GM23248 (cell line): Measurements from ENCODE around the gene TBC1D10A. TPM values are rescaled to one million over a fixed set of nuclear protein-coding genes. Genes with fewer than 3 reads are reported as not detected.

Source experiments
- DNase-seq: peaks from one replicate; pipeline ENCODE4 v3.0.0-alpha.2; 2015
- H2AFZ ChIP-seq: fragments of 200-600 bp; sonication (generic); 2 replicates; pipeline ENCODE4 v1.6.1; 2016; ENCODE audit warnings: antibody characterized with exemption
- H3F3A ChIP-seq: fragments of 200-600 bp; sonication (generic); 2 replicates; pipeline ENCODE4 v1.6.1; 2016; ENCODE audit warnings: mild to moderate bottlenecking, antibody characterized with exemption, mixed run types; ENCODE audit not compliant: insufficient read depth
- H3K27ac ChIP-seq: fragments of 200-600 bp; sonication (generic); 2 replicates; pipeline ENCODE4 v1.5.1; 2016; ENCODE audit warnings: mild to moderate bottlenecking
- H3K27me3 ChIP-seq: fragments of 200-600 bp; sonication (generic); replicated peaks from 2 replicates; pipeline ENCODE4 v1.6.1; 2016; ENCODE audit warnings: mild to moderate bottlenecking; ENCODE audit not compliant: insufficient read depth
- H3K36me3 ChIP-seq: fragments of 200-600 bp; sonication (generic); 2 replicates; pipeline ENCODE4 v1.6.1; 2016; ENCODE audit warnings: low read depth, mild to moderate bottlenecking
- H3K4me1 ChIP-seq: fragments of 200-600 bp; sonication (generic); 2 replicates; pipeline ENCODE4 v1.6.1; 2016; ENCODE audit warnings: mild to moderate bottlenecking; ENCODE audit not compliant: insufficient read depth
- H3K4me2 ChIP-seq: fragments of 200-600 bp; sonication (generic); one replicate; pipeline ENCODE4 v1.6.1; 2016; ENCODE audit warnings: mild to moderate bottlenecking; ENCODE audit not compliant: unreplicated experiment
- H3K4me3 ChIP-seq: fragments of 200-600 bp; sonication (generic); 2 replicates; pipeline ENCODE4 v1.5.1; 2016; ENCODE audit warnings: mild to moderate bottlenecking
- H3K79me2 ChIP-seq: fragments of 200-600 bp; sonication (generic); 2 replicates; pipeline ENCODE4 v1.6.1; 2016; ENCODE audit warnings: mild to moderate bottlenecking; ENCODE audit not compliant: insufficient read depth
- H3K9ac ChIP-seq: fragments of 200-600 bp; sonication (generic); 2 replicates; pipeline ENCODE4 v1.6.1; 2016; ENCODE audit warnings: mild to moderate bottlenecking
- H3K9me2 ChIP-seq: fragments of 200-600 bp; sonication (generic); 2 replicates; pipeline ENCODE4 v1.6.1; 2016; ENCODE audit warnings: mixed run types, mild to moderate bottlenecking, moderate library complexity; ENCODE audit not compliant: insufficient read depth
- H3K9me3 ChIP-seq: fragments of 200-600 bp; sonication (generic); one replicate; pipeline ENCODE4 v1.6.1; 2017; ENCODE audit warnings: low read depth
- H4K20me1 ChIP-seq: fragments of 200-600 bp; sonication (generic); 2 replicates; pipeline ENCODE4 v1.6.0; 2016; ENCODE audit not compliant: insufficient read depth
- EZH2 ChIP-seq: fragments of 200-600 bp; sonication (generic); IDR thresholded peaks from 2 replicates; pipeline ENCODE4 v1.6.1; 2018; ENCODE audit warnings: antibody characterized with exemption, mild to moderate bottlenecking; ENCODE audit not compliant: insufficient read depth, poor library complexity, severe bottlenecking
- EZH2phosphoT487 ChIP-seq: fragments of 200-600 bp; sonication (generic); IDR thresholded peaks from 2 replicates; pipeline ENCODE4 v1.6.1; 2018; ENCODE audit warnings: antibody characterized with exemption, moderate library complexity, mild to moderate bottlenecking, low read depth; ENCODE audit not compliant: insufficient read depth
- WGBS, 2 experiments: methylation state at CpG; one replicate each; pipeline ENCODE4 v1.1.6; 2015 to 2017; ENCODE audit warnings: low lambda C conversion rate in 2 of 2, low coverage in 1 of 2; ENCODE audit errors: missing lambda C conversion rate in 2 of 2; 5-methylcytosine and 5-hydroxymethylcytosine counted together
- in situ Hi-C: fragments of 300-500 bp; cut with MboI; formaldehyde crosslinking; loops from 2 replicates; pipeline ENCODE4 v1.15.0; 2020
- polyA plus RNA-seq: library from polyadenylated mRNA; unstranded; fragments of >200 nt; fragmentation: Nextera tagmentation; extraction: Ambion mirVana; gene quantifications from 2 replicates; pipeline ENCODE4 v1.2.1, GENCODE V29; 2016
- total RNA-seq: library from RNA; depleted of rRNA; stranded (reverse); fragments of >200 nt; shearing (Covaris generic); gene quantifications from 2 replicates; pipeline ENCODE4 v1.2.3, GENCODE V29; 2014

TBC1D10A gene
- total and polyA plus RNA-seq, 2 experiments from 2014 or later = 16.9 to 21.9 TPM

- no peaks in the 10 kb centered on the region; the same call in 1 of the 2 replicates for H3F3A ChIP-seq
- no peaks in the 10 kb centered on the region for H3K27me3 ChIP-seq
- TF ChIP-seq EZH2phosphoT487 = no peak
- H3K4me2 ChIP-seq = no peak overlapping the region
- H3K4me3 ChIP-seq = no peak overlapping the region
- peaks cover 15% of the 10 kb centered on the region for H3K4me1 ChIP-seq
- H3K27ac ChIP-seq = no peak overlapping the region
- 93 to 97% methylated on average over 13 of the region's 13 CpGs for WGBS, 2 experiments
- H2AFZ ChIP-seq = no peak overlapping the region
- no peaks in the 10 kb centered on the region for H3K9me2 ChIP-seq
- no peaks in the 10 kb centered on the region for H3K9me3 ChIP-seq
- H3K79me2 ChIP-seq = peaks cover 28% of the 10 kb centered on the region
- in situ Hi-C loops = no loop called here
- peaks cover 7% of the 10 kb centered on the region; the same call in 1 of the 2 replicates for H3K36me3 ChIP-seq
- H3K9ac ChIP-seq = no peak overlapping the region
- H4K20me1 ChIP-seq = no peaks in the 10 kb centered on the region
- no peak for DNase-seq
Observed at GRCh38 chr22:30299322-30299721, 27.4 kb downstream of the TBC1D10A start.

- H3K27me3 ChIP-seq = no peaks in the 10 kb centered on the region
- no peak overlapping the region for H3K4me3 ChIP-seq
- H3K79me2 ChIP-seq = peaks cover 17% of the 10 kb centered on the region
- no peak overlapping the region for H3K27ac ChIP-seq
- no peaks in the 10 kb centered on the region for H3K9me3 ChIP-seq
- WGBS, 2 experiments = 92 to 96% methylated on average over 9 of the region's 9 CpGs
- in situ Hi-C loops = no loop called here
- H3K4me2 ChIP-seq = no peak overlapping the region
- peaks cover 7% of the 10 kb centered on the region; the same call in 1 of the 2 replicates for H3K36me3 ChIP-seq
- peaks cover 13% of the 10 kb centered on the region for H3K4me1 ChIP-seq
- H2AFZ ChIP-seq = no peak overlapping the region
- H3K9ac ChIP-seq = no peak overlapping the region
- no peak for TF ChIP-seq EZH2phosphoT487
- no peak for TF ChIP-seq EZH2
- no peaks in the 10 kb centered on the region; the same call in 1 of the 2 replicates for H3F3A ChIP-seq
- H4K20me1 ChIP-seq = no peaks in the 10 kb centered on the region
- no peaks in the 10 kb centered on the region for H3K9me2 ChIP-seq
- DNase-seq = no peak
Observed at GRCh38 chr22:30297991-30298701, 28.6 kb downstream of the TBC1D10A start.

- Histone ChIP-seq H3K9ac (no peak overlapping the region), H3K36me3 (peaks cover 7% of the 10 kb centered on the region; the same call in 1 of the 2 replicates), H4K20me1 (no peaks in the 10 kb centered on the region), H3K27ac (no peak overlapping the region), H3K79me2 (peaks cover 14% of the 10 kb centered on the region), H3K27me3 (no peaks in the 10 kb centered on the region), H3K4me3 (no peak overlapping the region), H3K4me2 (no peak overlapping the region), H3F3A (no peaks in the 10 kb centered on the region; the same call in 1 of the 2 replicates), H3K9me3 (no peaks in the 10 kb centered on the region), H3K9me2 (no peaks in the 10 kb centered on the region), H3K4me1 (peaks cover 11% of the 10 kb centered on the region), H2AFZ (no peak overlapping the region)
- 94 to 95% methylated on average over 11 of the region's 11 CpGs for WGBS, 2 experiments
- TF ChIP-seq EZH2 = no peak
- TF ChIP-seq EZH2phosphoT487 = no peak
- DNase-seq = no peak
- in situ Hi-C loops = no loop called here
Observed at GRCh38 chr22:30297276-30297990, 29.3 kb downstream of the TBC1D10A start.

- 69 to 77% methylated on average over 3 of the region's 3 CpGs for WGBS, 2 experiments
- no peaks in the 10 kb centered on the region for H3K9me3 ChIP-seq
- H3K4me2 ChIP-seq = no peak overlapping the region
- no peaks in the 10 kb centered on the region for H4K20me1 ChIP-seq
- peaks cover 5% of the 10 kb centered on the region; the same call in 1 of the 2 replicates for H3K4me1 ChIP-seq
- H3K36me3 ChIP-seq = peaks cover 7% of the 10 kb centered on the region; the same call in 1 of the 2 replicates
- no peak overlapping the region for H2AFZ ChIP-seq
- H3K4me3 ChIP-seq = no peak overlapping the region
- no peak for TF ChIP-seq EZH2
- no peak for TF ChIP-seq EZH2phosphoT487
- no peaks in the 10 kb centered on the region for H3K27me3 ChIP-seq
- H3F3A ChIP-seq = peaks cover 3% of the 10 kb centered on the region; the same call in 1 of the 2 replicates
- H3K9me2 ChIP-seq = no peaks in the 10 kb centered on the region
- peaks cover 14% of the 10 kb centered on the region for H3K79me2 ChIP-seq
- in situ Hi-C loops = no loop called here
- no peak for DNase-seq
- H3K9ac ChIP-seq = no peak overlapping the region
- no peak overlapping the region for H3K27ac ChIP-seq
Observed at GRCh38 chr22:30296833-30297232, 29.9 kb downstream of the TBC1D10A start.
